TTC549 (cell line): Measurements from ENCODE around the gene RIMS4.
"Not testable (repeated sequence)": the region's sequence is repeated elsewhere in the genome, so short reads cannot be mapped to it uniquely, and the experiment has no call there.

Source experiments
- FAIRE-seq: peaks from 2 replicates; lab custom pipeline; 2012; peaks lifted over from hg19 to GRCh38; lab: Jason Lieb, UNC

RIMS4 gene

GRCh38 chr20:44830523-44830922 lies 20.2 kb upstream of the RIMS4 start:
- FAIRE-seq = no peak

GRCh38 chr20:44829688-44830087 lies 19.3 kb upstream of the RIMS4 start:
- no peak for FAIRE-seq

- no peak for FAIRE-seq
These were observed 18.3 kb upstream of the RIMS4 start for GRCh38 chr20:44828640-44829039.

- FAIRE-seq = no peak
These were observed 17.1 kb upstream of the RIMS4 start for GRCh38 chr20:44827401-44827800.

GRCh38 chr20:44821576-44821975 lies 11.2 kb upstream of the RIMS4 start:
- not testable (repeated sequence) for FAIRE-seq

GRCh38 chr20:44819936-44820335 lies 9.6 kb upstream of the RIMS4 start:
- no peak for FAIRE-seq

- no peak for FAIRE-seq
These were observed 7.0 kb upstream of the RIMS4 start for GRCh38 chr20:44817143-44817910.

GRCh38 chr20:44814937-44815336 lies 4.6 kb upstream of the RIMS4 start:
- no peak for FAIRE-seq

- FAIRE-seq = no peak
These were observed 872 bp upstream of the RIMS4 start for GRCh38 chr20:44811150-44811685.

- FAIRE-seq = no peak
These were observed 320 bp downstream of the RIMS4 start for GRCh38 chr20:44810061-44810390.

- no peak for FAIRE-seq
These were observed 826 bp downstream of the RIMS4 start for GRCh38 chr20:44809380-44810060.

GRCh38 chr20:44807684-44808056 lies 2.7 kb downstream of the RIMS4 start:
- FAIRE-seq = no peak

- no peak for FAIRE-seq
These were observed 3.2 kb downstream of the RIMS4 start for GRCh38 chr20:44807051-44807683.

GRCh38 chr20:44805979-44806620 lies 4.2 kb downstream of the RIMS4 start:
- no peak for FAIRE-seq

- no peak for FAIRE-seq
These were observed 4.9 kb downstream of the RIMS4 start for GRCh38 chr20:44805335-44805978.

- FAIRE-seq = no peak
These were observed 6.9 kb downstream of the RIMS4 start for GRCh38 chr20:44803383-44803941.

GRCh38 chr20:44802702-44803101 lies 7.6 kb downstream of the RIMS4 start:
- FAIRE-seq = no peak

- FAIRE-seq = no peak
These were observed 9.8 kb downstream of the RIMS4 start for GRCh38 chr20:44800391-44801046.

- no peak for FAIRE-seq
These were observed 10.7 kb downstream of the RIMS4 start for GRCh38 chr20:44799691-44800090.

GRCh38 chr20:44796758-44797457 lies 13.4 kb downstream of the RIMS4 start:
- no peak for FAIRE-seq

GRCh38 chr20:44796311-44796710 lies 14.0 kb downstream of the RIMS4 start:
- FAIRE-seq = no peak
